ENCODE measurements around the gene IGFL1. TPM values are rescaled to one million over a fixed set of nuclear protein-coding genes. Genes with fewer than 3 reads are reported as not detected.

Gene IGFL1
- total RNA-seq, 2 experiments from 2014 or later = not detected

DNA sequence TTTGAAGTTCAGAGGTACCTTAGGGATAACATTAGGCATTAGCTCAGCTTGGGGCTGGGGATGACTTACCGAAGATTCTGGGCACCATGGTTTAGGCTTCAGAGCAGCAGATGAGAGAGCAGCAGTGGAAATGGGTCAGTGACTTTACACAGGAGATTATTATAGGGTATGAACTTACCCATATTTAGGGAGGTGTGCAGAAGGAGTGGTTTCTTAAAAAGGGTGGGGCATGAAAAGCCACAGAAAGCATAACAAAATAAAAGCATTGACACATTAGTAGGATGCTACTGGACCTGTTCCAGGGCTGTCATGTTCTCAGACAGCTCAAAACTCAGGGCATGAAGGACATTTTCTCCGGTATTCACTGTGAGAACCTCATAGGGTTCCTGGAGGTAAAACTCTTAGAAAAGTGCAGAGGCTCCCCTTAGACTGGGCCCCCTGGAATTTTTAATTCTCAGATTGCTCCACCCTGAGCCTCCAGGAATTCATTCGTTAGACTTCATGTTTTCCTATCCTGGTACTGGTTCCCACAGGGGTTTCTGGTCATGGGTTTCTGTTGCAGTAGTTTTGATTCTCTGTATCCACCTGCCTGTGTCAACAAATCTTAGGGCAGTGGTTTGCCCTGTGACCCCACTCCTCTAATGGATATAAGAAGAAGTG is 20.7 kb downstream of the IGFL1 start:
- Histone ChIP-seq H3K4me2 (ENCODE audit: low read length) (no peak overlapping the region), H4K20me1 (ENCODE audit: insufficient read depth, low read length) (no peaks in the 10 kb centered on the region), H3K79me2 (ENCODE audit: insufficient read depth, low read depth, low read length) (no peaks in the 10 kb centered on the region), H3K27ac (ENCODE audit: low read depth, low read length, poor library complexity, severe bottlenecking) (no peak overlapping the region), H3K9me2 (ENCODE audit: insufficient read depth, low read length) (no peaks in the 10 kb centered on the region), H3K9me3 (ENCODE audit: low read length) (no peaks in the 10 kb centered on the region), H3K4me1 (ENCODE audit: insufficient read depth, low read length, poor library complexity, severe bottlenecking) (no peaks in the 10 kb centered on the region), H3K36me3 (ENCODE audit: insufficient read depth, low read length) (no peaks in the 10 kb centered on the region), H2AFZ (ENCODE audit: low read length) (no peak overlapping the region), H3K4me3 (ENCODE audit: low read depth, low read length, poor library complexity, severe bottlenecking) (no peak overlapping the region)
- no TSS peak for BruUV-seq (replicated peaks)
- no peak for DNase-seq (ENCODE audit: low spot score)
- ChIA-PET CTCF (ENCODE audit: unreplicated experiment) (no interaction called here), POLR2A (interaction anchor here (0.6 kb wide), 1 partner anchor 21 kb away, joined by 3 read pairs; no protein-coding TSS in a partner anchor)
- no peak for TF ChIP-seq EZH2phosphoT487 (IDR thresholded peaks at IDR 0.05; ENCODE audit: borderline replicate concordance, low read depth, low read length)
- TF ChIP-seq, protein P1, sequence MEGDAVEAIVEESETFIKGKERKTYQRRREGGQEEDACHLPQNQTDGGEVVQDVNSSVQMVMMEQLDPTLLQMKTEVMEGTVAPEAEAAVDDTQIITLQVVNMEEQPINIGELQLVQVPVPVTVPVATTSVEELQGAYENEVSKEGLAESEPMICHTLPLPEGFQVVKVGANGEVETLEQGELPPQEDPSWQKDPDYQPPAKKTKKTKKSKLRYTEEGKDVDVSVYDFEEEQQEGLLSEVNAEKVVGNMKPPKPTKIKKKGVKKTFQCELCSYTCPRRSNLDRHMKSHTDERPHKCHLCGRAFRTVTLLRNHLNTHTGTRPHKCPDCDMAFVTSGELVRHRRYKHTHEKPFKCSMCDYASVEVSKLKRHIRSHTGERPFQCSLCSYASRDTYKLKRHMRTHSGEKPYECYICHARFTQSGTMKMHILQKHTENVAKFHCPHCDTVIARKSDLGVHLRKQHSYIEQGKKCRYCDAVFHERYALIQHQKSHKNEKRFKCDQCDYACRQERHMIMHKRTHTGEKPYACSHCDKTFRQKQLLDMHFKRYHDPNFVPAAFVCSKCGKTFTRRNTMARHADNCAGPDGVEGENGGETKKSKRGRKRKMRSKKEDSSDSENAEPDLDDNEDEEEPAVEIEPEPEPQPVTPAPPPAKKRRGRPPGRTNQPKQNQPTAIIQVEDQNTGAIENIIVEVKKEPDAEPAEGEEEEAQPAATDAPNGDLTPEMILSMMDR (conservative IDR thresholded peaks at IDR 0.05; ENCODE audit: low read length) = no peak
- intact Hi-C loops (cut with micrococcal nuclease; ENCODE audit: unreplicated experiment) = no loop called here

DNA sequence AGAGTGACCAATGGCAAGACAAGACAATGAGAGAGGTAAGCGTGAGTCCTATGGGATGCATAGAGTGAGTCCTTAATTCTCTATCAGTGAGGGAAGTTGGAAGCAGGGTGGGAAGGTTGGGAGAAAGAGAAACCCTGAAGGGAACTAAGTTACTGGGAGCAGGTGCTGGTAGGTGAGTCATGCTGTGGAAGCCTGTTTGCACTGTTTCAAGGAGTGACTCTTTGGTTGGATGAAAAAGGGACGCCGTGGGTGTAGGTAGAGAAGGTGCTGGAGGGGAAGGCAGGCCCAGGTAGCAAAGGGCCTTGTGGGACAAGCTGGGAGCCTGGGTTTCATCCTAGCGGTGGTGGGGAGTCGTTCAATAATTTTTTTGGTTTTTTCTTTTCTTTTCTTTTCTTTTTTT is 21.9 kb downstream of the IGFL1 start:
- no peaks in the 10 kb centered on the region for H3K79me2 ChIP-seq (ENCODE audit: insufficient read depth, low read depth, low read length)
- H3K4me3 ChIP-seq (ENCODE audit: low read depth, low read length, poor library complexity, severe bottlenecking) = no peak overlapping the region
- ChIA-PET POLR2A (no interaction called here), CTCF (ENCODE audit: unreplicated experiment) (no interaction called here)
- no peak overlapping the region for H3K27ac ChIP-seq (ENCODE audit: low read depth, low read length, poor library complexity, severe bottlenecking)
- no peaks in the 10 kb centered on the region for H3K4me1 ChIP-seq (ENCODE audit: insufficient read depth, low read length, poor library complexity, severe bottlenecking)
- no TSS peak for BruUV-seq (replicated peaks)
- no peak for DNase-seq (ENCODE audit: low spot score)
- no peaks in the 10 kb centered on the region for H3K36me3 ChIP-seq (ENCODE audit: insufficient read depth, low read length)
- intact Hi-C loops (cut with micrococcal nuclease; ENCODE audit: unreplicated experiment) = no loop called here
- no peak overlapping the region for H2AFZ ChIP-seq (ENCODE audit: low read length)
- no peak for TF ChIP-seq EZH2phosphoT487 (IDR thresholded peaks at IDR 0.05; ENCODE audit: borderline replicate concordance, low read depth, low read length)
- TF ChIP-seq, protein P1 (conservative IDR thresholded peaks at IDR 0.05; ENCODE audit: low read length) = no peak
- no peaks in the 10 kb centered on the region for H4K20me1 ChIP-seq (ENCODE audit: insufficient read depth, low read length)
- H3K4me2 ChIP-seq (ENCODE audit: low read length) = no peak overlapping the region
- no peaks in the 10 kb centered on the region for H3K9me3 ChIP-seq (ENCODE audit: low read length)
- no peaks in the 10 kb centered on the region for H3K9me2 ChIP-seq (ENCODE audit: insufficient read depth, low read length)

DNA sequence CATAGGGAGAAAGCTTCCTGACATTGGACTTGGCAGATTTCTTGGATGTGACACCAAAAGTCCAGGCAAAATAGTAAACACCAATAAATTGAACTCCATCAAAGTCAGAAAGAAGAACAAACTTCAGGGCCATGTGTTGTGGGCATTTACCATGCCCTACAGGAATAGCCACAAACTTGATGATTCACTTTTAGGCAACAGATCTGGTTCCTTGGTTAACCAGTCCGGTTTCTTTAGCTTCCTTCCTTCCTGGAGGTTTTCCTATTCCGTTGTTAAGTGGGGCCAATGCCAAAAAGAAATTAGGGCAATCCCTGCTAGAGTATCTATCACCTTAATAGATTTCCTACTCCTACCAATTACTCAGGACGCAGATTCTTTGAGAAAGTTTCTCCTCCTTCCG is 25.2 kb downstream of the IGFL1 start:
- Histone ChIP-seq H3K36me3 (ENCODE audit: insufficient read depth, low read length) (no peaks in the 10 kb centered on the region), H3K79me2 (ENCODE audit: insufficient read depth, low read depth, low read length) (no peaks in the 10 kb centered on the region), H3K9me3 (ENCODE audit: low read length) (no peaks in the 10 kb centered on the region), H3K4me2 (ENCODE audit: low read length) (no peak overlapping the region), H4K20me1 (ENCODE audit: insufficient read depth, low read length) (no peaks in the 10 kb centered on the region), H3K4me3 (ENCODE audit: low read depth, low read length, poor library complexity, severe bottlenecking) (no peak overlapping the region), H3K27ac (ENCODE audit: low read depth, low read length, poor library complexity, severe bottlenecking) (no peak overlapping the region), H3K4me1 (ENCODE audit: insufficient read depth, low read length, poor library complexity, severe bottlenecking) (no peaks in the 10 kb centered on the region), H2AFZ (ENCODE audit: low read length) (no peak overlapping the region), H3K9me2 (ENCODE audit: insufficient read depth, low read length) (no peaks in the 10 kb centered on the region)
- ChIA-PET POLR2A (interaction anchor here (0.6 to 1.1 kb wide), 2 partner anchors 9 to 125 kb away, joined by 3 read pairs; no protein-coding TSS in a partner anchor), CTCF (ENCODE audit: unreplicated experiment) (no interaction called here)
- no peak for DNase-seq (ENCODE audit: low spot score)
- no peak for TF ChIP-seq EZH2phosphoT487 (IDR thresholded peaks at IDR 0.05; ENCODE audit: borderline replicate concordance, low read depth, low read length)
- TF ChIP-seq, protein P1 (conservative IDR thresholded peaks at IDR 0.05; ENCODE audit: low read length) = no peak
- no TSS peak for BruUV-seq (replicated peaks)
- intact Hi-C loops (cut with micrococcal nuclease; ENCODE audit: unreplicated experiment) = no loop called here

Measured in OCI-LY7 (cell line).